Vagina (tissue), 2 donors: Measurements from ENCODE around the gene MIS12. TPM values are rescaled to one million over a fixed set of nuclear protein-coding genes. Genes with fewer than 3 reads are reported as not detected.

Experiments used
- DNase-seq, 2 donors: peaks; one replicate each; pipeline ENCODE4 v3.0.0-alpha.2; 2017; ENCODE audit errors: extremely low spot score in 2 of 2
- H3K27ac ChIP-seq: fragments of 200-600 bp; sonication (generic); one replicate; pipeline ENCODE4 v1.5.1; 2019
- H3K27me3 ChIP-seq: fragments of 200-600 bp; sonication (generic); one replicate; pipeline ENCODE4 v1.5.1; 2019
- H3K36me3 ChIP-seq, 2 donors: fragments of 200-600 bp; sonication (generic); one replicate each; pipeline ENCODE4 v1.5.1; 2017 to 2019
- H3K4me1 ChIP-seq: fragments of 200-600 bp; sonication (generic); one replicate; pipeline ENCODE4 v1.5.1; 2019
- H3K4me3 ChIP-seq, 2 donors: fragments of 200-600 bp; sonication (generic); 1 replicate in 1 of 2; 2 replicates in 1 of 2; pipeline ENCODE4 v1.5.1; 2016 to 2019
- H3K9me3 ChIP-seq: fragments of 200-600 bp; sonication (generic); one replicate; pipeline ENCODE4 v1.5.1; 2019
- POLR2A ChIP-seq, 2 donors: fragments of 450-650 bp; IDR thresholded peaks; one replicate each; pipeline ENCODE4 v1.6.1; 2017; ENCODE audit warnings: antibody characterized with exemption in 2 of 2, mild to moderate bottlenecking in 2 of 2, moderate library complexity in 2 of 2
- POLR2AphosphoS5 ChIP-seq, 2 donors: sonication (generic); formaldehyde crosslinking; IDR thresholded peaks; one replicate each; pipeline ENCODE4 v1.9.0; 2017; ENCODE audit warnings: antibody characterized with exemption in 2 of 2, mild to moderate bottlenecking in 2 of 2, low read depth in 1 of 2; ENCODE audit not compliant: insufficient read depth in 1 of 2
- intact Hi-C: fragments of 100-400 bp; cut with DNase I; formaldehyde crosslinking; loops from one replicate; pipeline ENCODE4 v1.15.1; 2023
- total RNA-seq: library from RNA; depleted of rRNA; stranded (reverse); fragments of >200 nt; gene quantifications from one replicate; pipeline ENCODE4 v1.2.3, GENCODE V29; 2016
- TF ChIP-seq, protein P1 (sequence below), 3 experiments: fragments of 450-650 bp in 2 of 3; fragments of 200-600 bp in 1 of 3; sonication (generic) in 1 of 3; IDR thresholded peaks; one replicate each; pipeline ENCODE4 v1.5.1; 2017 to 2019; ENCODE audit warnings: antibody characterized with exemption in 3 of 3, mild to moderate bottlenecking in 2 of 3, moderate library complexity in 2 of 3

MIS12 gene
- total RNA-seq, 1 donor from 2014 or later, result 9.3 TPM

DNA sequence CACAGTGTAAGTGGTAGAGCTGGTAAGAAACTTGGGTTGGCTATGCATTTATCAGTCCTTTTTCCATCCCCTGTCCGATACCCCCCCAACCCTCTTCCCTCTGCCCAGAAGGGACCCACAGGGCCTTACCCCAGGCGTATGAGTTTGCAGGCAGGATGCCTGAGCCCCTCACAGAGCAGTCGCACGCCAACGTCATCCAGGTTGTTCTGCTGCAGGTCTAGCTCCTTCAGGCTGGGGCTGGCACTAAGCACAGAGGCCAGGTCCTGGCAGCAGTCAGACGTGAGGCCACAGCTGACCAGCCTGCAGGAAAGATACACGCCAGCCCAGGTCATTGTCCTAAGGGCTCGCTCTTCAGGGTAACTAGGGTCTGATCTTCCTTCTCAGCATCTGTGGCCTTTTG, 52.9 kb downstream of the MIS12 start:
- H3K4me1 ChIP-seq, result peaks cover 36% of the 10 kb centered on the region
- DNase-seq, result no peak
- no peaks in the 10 kb centered on the region for H3K9me3 ChIP-seq
- intact Hi-C loops, result no loop called here
- H3K27me3 ChIP-seq, result no peaks in the 10 kb centered on the region
- no peak for TF ChIP-seq POLR2AphosphoS5 (IDR thresholded peaks at IDR 0.05; ENCODE audit: insufficient read depth in 1 of 2, low read depth in 1 of 2)
- no peak for TF ChIP-seq POLR2A (IDR thresholded peaks at IDR 0.05)
- TF ChIP-seq, protein P1, sequence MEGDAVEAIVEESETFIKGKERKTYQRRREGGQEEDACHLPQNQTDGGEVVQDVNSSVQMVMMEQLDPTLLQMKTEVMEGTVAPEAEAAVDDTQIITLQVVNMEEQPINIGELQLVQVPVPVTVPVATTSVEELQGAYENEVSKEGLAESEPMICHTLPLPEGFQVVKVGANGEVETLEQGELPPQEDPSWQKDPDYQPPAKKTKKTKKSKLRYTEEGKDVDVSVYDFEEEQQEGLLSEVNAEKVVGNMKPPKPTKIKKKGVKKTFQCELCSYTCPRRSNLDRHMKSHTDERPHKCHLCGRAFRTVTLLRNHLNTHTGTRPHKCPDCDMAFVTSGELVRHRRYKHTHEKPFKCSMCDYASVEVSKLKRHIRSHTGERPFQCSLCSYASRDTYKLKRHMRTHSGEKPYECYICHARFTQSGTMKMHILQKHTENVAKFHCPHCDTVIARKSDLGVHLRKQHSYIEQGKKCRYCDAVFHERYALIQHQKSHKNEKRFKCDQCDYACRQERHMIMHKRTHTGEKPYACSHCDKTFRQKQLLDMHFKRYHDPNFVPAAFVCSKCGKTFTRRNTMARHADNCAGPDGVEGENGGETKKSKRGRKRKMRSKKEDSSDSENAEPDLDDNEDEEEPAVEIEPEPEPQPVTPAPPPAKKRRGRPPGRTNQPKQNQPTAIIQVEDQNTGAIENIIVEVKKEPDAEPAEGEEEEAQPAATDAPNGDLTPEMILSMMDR (IDR thresholded peaks at IDR 0.05), result no peak
- H3K36me3 ChIP-seq, result peaks cover 0 to 71% of the 10 kb centered on the region in 2 donors
- peak overlapping the region; percentile 83 for H3K27ac ChIP-seq
- H3K4me3 ChIP-seq, result no peak overlapping the region

DNA sequence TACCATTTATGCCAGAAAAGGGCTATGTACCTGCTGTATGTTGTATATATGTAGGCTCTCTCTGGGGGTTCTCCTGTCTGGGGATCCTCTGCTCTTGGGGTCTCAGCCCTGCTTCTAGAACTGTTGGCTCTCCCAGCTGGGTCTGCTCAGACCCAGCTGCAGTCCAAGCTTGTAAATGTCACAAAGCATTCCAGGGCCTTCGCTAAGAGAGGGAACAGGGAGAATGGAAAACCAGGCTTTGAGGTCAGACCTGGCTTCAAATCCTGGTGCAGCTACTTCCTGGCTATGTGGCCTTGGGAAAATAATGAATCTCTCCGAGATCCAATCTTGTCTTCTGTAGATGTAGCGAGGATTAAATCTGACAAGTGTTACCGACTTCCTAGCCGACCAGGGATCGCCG, 54.0 kb downstream of the MIS12 start:
- Histone ChIP-seq H3K9me3 (no peaks in the 10 kb centered on the region), H3K36me3 (peaks cover 0 to 63% of the 10 kb centered on the region in 2 donors), H3K27me3 (no peaks in the 10 kb centered on the region), H3K27ac (peak overlapping the region; percentile 83), H3K4me3 (no peak overlapping the region), H3K4me1 (peaks cover 36% of the 10 kb centered on the region)
- TF ChIP-seq POLR2AphosphoS5 (IDR thresholded peaks at IDR 0.05; ENCODE audit: insufficient read depth in 1 of 2, low read depth in 1 of 2), result peak in 1 of 2 donors; percentile 47
- TF ChIP-seq POLR2A (IDR thresholded peaks at IDR 0.05), result no peak
- intact Hi-C loops, result no loop called here
- DNase-seq, result no peak

Other genes with a start within 250 kb of the MIS12 start
- gene RABEP1, start 204.3 kb upstream of the MIS12 start, total RNA-seq, result 33.4 TPM
- 72.2 TPM for gene NUP88, start 66.9 kb upstream of the MIS12 start, total RNA-seq
- gene RPAIN, start 66.4 kb upstream of the MIS12 start, total RNA-seq, result 43.5 TPM
- 97.0 TPM for gene C1QBP, start 47.4 kb upstream of the MIS12 start, total RNA-seq
- 14.0 TPM for gene DHX33, start 17.6 kb upstream of the MIS12 start, total RNA-seq
- gene DERL2, start 388 bp upstream of the MIS12 start, total RNA-seq, result 23.1 TPM
- gene NLRP1, start 97.9 kb downstream of the MIS12 start, total RNA-seq, result 83.7 TPM